PFSK-1 (cell line): ENCODE data around the gene MAS1.

Experiments used
- TAF1 ChIP-seq: IDR thresholded peaks from 2 replicates; pipeline ENCODE4 v1.6.1; 2012; ENCODE audit warnings: low read length, control low read depth, borderline replicate concordance; ENCODE audit not compliant: insufficient read depth
- TF ChIP-seq, protein P1 (sequence below), 2 experiments: IDR thresholded peaks; 2 replicates each; pipeline versions ENCODE4 v1.6.1 to v1.8.0; 2011 to 2012; ENCODE audit warnings: low read depth in 2 of 2, low read length in 2 of 2, control low read depth in 1 of 2, inconsistent platforms in 1 of 2, mild to moderate bottlenecking in 1 of 2, moderate library complexity in 1 of 2; ENCODE audit not compliant: insufficient read depth in 1 of 2

DNA sequence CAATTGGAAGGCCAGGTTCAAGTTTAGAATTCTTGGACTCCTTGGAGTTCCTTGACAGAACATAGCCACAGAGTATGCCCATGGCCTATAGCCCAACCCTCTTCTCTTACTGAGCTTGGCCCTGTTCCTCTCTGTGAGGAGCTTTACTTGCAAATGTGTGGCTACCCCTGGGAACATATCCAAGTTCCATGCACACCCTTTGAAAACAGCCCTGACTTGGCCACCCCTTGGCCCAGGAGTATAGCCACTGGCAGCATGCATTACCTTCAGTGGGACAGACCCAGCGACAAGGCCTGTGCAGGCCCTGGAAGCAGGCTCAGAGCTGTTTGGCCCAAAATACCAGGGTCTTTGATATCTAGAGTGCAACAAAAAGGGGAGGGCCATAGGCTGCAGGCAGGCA lies 19.5 kb upstream of the MAS1 start:
- TF ChIP-seq, protein P1, sequence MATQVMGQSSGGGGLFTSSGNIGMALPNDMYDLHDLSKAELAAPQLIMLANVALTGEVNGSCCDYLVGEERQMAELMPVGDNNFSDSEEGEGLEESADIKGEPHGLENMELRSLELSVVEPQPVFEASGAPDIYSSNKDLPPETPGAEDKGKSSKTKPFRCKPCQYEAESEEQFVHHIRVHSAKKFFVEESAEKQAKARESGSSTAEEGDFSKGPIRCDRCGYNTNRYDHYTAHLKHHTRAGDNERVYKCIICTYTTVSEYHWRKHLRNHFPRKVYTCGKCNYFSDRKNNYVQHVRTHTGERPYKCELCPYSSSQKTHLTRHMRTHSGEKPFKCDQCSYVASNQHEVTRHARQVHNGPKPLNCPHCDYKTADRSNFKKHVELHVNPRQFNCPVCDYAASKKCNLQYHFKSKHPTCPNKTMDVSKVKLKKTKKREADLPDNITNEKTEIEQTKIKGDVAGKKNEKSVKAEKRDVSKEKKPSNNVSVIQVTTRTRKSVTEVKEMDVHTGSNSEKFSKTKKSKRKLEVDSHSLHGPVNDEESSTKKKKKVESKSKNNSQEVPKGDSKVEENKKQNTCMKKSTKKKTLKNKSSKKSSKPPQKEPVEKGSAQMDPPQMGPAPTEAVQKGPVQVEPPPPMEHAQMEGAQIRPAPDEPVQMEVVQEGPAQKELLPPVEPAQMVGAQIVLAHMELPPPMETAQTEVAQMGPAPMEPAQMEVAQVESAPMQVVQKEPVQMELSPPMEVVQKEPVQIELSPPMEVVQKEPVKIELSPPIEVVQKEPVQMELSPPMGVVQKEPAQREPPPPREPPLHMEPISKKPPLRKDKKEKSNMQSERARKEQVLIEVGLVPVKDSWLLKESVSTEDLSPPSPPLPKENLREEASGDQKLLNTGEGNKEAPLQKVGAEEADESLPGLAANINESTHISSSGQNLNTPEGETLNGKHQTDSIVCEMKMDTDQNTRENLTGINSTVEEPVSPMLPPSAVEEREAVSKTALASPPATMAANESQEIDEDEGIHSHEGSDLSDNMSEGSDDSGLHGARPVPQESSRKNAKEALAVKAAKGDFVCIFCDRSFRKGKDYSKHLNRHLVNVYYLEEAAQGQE (IDR thresholded peaks at IDR 0.05; ENCODE audit: insufficient read depth in 1 of 2, low read depth in 2 of 2, low read length in 2 of 2), result no peak
- no peak for TF ChIP-seq TAF1
